SKM-1 (cell line): ENCODE measurements around the gene RAPGEF3.

Experiments
- DNase-seq: peaks from one replicate; lab custom pipeline; 2025; ENCODE audit not compliant: unreplicated experiment; lab: John Stamatoyannopoulos, UW

Gene RAPGEF3

DNA sequence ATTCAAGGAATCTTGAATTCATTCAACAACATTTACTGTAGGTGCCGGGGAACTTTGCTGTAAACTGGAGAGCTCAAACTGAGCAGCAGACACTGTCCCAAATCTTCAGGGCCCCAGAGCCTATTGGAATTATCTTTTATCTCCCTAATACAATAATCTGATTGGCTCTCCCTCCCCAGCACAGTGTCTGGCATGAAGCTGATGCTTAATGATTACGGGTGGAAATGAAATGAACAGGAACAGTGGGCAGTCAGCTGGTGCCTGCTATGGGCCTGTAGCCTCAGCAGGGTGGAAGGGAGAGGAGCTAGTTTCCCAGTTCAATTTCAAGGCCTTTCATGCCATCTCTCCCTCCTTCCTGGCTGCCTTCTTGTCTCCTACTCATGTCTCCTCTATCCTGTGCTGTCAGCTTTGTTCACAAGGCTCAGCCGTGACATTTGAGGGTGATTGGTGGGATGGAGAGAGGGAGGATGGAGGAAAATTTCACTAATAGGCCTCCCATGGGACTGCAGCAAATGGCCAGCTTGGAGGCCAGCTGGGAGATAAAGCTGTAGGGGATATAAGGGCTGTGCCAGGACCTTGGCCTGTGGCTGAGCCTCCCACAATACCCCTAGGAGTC lies 4.3 kb upstream of the RAPGEF3 start:
- DNase-seq, result no peak

DNA sequence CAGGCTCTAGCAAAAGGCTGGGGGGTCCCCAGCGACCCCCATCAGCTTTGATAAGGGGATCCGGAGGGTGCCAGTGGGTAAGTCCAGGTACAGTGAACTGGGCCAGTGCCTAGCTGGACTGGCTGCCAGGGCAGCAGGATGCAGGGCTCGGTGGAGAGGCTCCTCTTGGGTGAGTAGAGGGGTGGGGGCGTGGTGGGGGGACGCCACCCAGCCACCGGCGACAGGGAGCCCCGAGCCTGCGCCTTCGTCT lies 171 bp downstream of the RAPGEF3 start:
- DNase-seq, result no peak

- no peak for DNase-seq
These were observed 668 bp downstream of the RAPGEF3 start for GRCh38 chr12:47757840-47758583.

GRCh38 chr12:47757364-47757839 lies 1.3 kb downstream of the RAPGEF3 start:
- DNase-seq, result no peak

DNA sequence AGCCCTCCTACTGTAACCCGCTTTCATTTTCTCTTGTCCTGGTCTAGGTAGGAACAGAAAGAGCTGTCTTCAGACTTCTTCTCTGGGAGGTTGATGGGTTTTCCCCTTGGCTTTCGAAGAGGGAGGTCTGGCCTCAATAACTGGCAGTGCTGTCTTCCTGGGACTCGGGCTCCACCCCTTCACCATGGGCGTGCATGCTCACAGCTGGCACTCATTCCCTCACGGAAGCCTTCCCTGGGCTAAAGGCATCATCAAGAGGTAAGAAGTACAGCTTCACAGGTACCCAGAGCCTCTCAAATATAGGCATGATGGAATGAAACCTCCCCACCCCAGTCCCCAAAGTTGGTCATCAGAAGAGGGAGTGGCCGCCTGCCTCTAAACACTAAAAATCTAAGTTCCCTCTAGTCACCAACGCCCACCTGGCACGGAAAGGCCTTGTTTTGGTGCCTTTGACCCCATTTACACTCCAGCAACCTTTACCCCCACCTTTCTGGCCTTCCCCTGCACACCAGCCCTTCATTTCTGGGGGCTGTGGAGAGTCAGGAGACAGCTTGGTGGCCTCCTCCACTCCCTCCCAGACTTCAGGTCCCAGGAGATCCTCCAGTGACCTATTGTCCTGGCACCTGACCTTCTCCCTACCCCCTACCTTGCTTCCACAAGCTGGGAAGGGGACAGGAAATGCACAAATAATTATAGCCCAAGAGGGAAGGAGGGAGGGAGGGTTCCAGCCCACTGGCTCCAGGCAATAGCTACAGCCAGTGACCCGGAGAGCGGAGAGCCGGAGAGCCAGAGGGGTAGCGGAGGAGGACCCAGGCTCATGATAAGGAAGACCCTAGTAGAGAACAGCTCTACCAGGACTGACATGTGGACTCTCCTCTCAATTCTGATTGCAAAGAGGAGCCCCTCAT lies 2.8 kb downstream of the RAPGEF3 start:
- no peak for DNase-seq

- DNase-seq, result no peak
These were observed 3.8 kb downstream of the RAPGEF3 start for GRCh38 chr12:47754881-47755280.

DNA sequence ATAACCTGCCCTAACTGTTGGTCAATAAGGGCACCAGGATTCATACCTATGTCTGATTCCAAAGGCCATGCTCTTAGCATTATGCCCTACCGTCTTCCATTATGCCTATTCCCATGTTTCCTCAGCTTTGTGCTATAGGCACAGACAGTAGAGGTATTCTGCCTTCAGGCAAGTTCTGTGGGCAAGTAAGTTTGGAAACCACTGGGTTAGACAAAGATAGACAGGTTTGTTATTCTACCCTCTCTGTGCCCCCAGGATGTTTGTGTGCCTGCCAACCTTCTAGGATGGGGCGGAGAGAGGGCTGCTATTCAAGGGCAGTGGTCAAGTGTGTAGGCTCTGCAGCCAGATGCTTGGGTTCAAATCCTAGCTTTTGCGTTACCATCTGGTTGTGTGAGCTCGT lies 4.6 kb downstream of the RAPGEF3 start:
- no peak for DNase-seq

DNA sequence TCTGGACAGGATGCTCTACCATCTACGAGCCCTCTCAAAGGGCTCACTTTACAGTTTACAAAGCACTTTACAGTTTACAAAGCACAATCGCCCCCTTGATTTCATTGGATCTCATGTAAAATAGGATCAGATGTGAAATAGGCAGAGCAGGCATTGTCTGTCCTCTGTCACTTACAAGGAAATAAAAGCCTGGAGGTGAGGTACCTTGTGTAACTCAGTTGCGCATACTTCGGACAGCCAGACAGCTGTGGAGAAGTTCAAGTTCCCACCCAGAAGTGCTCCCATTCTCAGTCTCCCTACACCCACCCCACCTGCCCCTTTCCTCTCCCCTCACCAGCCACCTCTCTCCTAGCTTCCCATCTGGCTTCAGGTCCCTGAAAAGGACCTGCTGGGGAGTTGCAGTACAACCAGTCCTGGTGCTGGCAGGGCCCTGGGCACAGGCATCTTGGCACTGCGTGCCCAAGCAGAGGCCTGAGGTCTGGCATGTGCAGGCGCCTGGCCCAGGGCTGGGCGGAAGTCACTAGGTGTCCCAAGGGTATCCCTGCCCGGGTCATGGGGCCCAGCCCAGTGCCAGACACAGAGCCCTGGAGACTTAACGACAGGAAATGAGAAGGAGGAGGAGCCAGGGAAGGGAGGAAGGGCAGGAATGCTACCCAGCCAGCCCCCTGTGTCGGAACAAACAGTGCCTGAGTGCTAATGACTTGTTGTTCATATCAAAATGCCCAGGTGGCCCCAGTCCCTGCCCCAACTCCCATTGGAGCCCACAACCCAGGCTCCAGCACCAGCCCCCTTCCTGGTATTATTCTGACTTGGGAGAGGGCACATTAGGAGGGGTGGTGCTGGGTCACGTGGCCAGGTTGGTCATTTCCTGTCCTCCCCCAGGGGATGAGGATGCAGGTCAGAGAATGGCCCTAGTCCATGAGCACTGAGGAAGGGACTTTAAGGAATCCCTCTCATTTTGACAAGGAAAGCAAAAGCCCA lies 5.4 kb downstream of the RAPGEF3 start:
- no peak for DNase-seq

DNA sequence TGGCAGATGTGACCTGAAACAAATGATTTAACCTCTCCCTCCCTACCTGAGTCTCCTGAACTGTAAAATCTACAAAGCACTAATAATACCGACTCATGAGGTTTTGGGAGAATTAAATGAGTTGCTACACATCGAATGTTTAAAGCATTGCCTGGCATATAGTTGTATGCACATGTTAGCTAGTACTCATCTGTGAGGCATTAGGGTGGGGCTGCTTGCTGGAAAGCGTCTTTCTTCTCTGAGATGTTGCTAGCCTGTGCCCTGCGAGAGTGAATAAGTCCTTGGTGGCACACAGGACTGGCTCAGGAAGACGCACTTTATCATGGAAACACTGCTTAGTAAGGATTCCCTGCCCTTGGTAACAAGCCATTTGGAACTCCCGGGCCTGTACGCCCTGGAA lies 6.1 kb downstream of the RAPGEF3 start:
- DNase-seq, result no peak

- DNase-seq, result no peak
These were observed 6.6 kb downstream of the RAPGEF3 start for GRCh38 chr12:47752121-47752520.

GRCh38 chr12:47751561-47751960 lies 7.1 kb downstream of the RAPGEF3 start:
- DNase-seq, result no peak

- no peak for DNase-seq
These were observed 7.7 kb downstream of the RAPGEF3 start for GRCh38 chr12:47750916-47751470.

DNA sequence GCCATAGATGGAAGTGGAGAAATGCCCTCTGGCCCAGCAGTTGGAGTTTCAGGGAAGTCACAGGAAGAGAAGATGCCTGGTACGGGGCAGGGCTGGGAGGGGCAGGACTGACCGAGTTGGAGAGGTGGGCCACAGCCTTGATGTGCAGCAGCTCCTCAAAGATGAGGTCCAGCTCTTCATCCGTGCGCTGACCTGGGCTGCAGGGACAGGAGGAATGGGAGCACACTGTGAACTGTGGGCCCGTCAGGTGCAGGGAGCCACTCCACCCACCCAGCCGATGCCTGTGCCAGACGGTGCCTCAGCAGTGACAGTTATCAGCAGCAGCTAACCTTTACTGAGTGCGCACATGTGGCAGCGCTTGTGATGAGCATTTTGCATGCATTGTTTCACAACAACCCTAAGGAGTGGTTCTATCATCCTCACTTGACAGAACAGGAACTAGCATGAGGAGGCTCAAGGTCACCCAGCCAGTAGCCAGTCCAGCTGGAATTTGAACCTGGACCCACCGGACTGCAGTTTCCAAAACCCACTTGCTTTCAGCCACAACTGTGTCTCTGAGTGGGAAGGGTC lies 8.4 kb downstream of the RAPGEF3 start:
- no peak for DNase-seq

- DNase-seq, result no peak
These were observed 9.8 kb downstream of the RAPGEF3 start for GRCh38 chr12:47748899-47749298.

DNA sequence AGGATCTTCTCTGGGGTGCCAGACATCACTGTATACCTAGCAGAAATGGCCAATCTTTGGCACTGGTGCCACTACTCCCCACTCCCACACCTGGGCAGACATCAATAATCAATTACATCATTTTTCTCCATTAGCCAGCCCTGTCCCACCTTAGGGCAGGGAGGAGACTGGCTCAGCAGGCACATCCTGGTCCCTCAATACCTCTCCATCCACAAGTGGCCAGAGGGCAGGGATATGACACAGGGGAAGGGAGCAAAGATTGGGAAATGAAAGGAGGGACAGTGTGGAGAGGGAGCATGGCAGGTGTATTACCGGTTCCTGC lies 10.2 kb downstream of the RAPGEF3 start:
- DNase-seq, result no peak

GRCh38 chr12:47747596-47748506 lies 10.8 kb downstream of the RAPGEF3 start:
- no peak for DNase-seq

GRCh38 chr12:47747126-47747525 lies 11.6 kb downstream of the RAPGEF3 start:
- DNase-seq, result no peak

- no peak for DNase-seq
These were observed 12.2 kb downstream of the RAPGEF3 start for GRCh38 chr12:47746523-47746922.

GRCh38 chr12:47746073-47746472 lies 12.6 kb downstream of the RAPGEF3 start:
- no peak for DNase-seq
